GM20000 (cell line): ENCODE results near the gene NR2C1.

Source experiments
- DNase-seq: peaks from one replicate; pipeline ENCODE4 v3.0.0; 2012; ENCODE audit warnings: low spot score
- TF ChIP-seq, protein P1 (sequence below): IDR thresholded peaks from 2 replicates; pipeline ENCODE4 v1.5.1; 2012; ENCODE audit warnings: mild to moderate bottlenecking, control low read depth; ENCODE audit errors: extremely low read depth, missing control alignments

NR2C1 gene

DNA sequence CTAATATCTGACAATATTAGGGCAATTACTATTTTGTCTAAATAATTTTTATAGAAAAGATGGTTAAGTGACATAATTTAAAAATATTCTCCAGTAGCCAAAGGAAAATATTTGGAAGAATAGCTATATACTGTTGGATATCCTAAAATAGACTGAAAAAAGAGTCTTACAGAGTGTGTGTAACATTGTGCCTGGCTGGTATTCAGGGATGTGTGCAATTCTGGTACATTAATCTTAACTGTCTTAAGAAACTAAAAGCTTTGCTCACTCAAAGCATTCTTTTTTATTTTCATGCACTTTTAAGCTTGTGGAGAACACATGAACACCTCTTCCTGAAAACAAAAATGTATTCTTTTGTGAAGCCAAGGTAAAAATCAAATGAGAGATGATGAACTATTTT lies 10.1 kb upstream of the NR2C1 start:
- DNase-seq = no peak
- TF ChIP-seq, protein P1, sequence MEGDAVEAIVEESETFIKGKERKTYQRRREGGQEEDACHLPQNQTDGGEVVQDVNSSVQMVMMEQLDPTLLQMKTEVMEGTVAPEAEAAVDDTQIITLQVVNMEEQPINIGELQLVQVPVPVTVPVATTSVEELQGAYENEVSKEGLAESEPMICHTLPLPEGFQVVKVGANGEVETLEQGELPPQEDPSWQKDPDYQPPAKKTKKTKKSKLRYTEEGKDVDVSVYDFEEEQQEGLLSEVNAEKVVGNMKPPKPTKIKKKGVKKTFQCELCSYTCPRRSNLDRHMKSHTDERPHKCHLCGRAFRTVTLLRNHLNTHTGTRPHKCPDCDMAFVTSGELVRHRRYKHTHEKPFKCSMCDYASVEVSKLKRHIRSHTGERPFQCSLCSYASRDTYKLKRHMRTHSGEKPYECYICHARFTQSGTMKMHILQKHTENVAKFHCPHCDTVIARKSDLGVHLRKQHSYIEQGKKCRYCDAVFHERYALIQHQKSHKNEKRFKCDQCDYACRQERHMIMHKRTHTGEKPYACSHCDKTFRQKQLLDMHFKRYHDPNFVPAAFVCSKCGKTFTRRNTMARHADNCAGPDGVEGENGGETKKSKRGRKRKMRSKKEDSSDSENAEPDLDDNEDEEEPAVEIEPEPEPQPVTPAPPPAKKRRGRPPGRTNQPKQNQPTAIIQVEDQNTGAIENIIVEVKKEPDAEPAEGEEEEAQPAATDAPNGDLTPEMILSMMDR = no peak

DNA sequence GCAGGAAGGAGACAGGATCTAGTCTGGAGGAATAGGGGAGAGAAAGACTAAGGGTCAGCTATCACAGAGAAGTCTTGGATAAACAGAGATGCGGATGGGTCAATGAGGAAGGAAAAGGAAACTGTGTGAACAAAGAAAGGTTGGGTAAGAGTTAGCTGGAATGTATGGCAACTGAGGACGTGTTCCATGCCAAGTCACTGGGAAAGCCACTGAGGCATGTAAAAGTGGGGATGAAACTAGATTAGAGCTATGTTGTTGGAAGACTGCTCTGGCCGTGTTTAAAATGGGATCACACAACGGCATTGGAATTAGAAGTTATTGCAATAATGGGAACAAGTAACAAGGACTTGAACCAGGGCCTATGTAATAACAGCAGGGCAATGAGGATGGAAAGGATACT lies 3.9 kb upstream of the NR2C1 start:
- no peak for DNase-seq
- TF ChIP-seq, protein P1 = no peak

DNA sequence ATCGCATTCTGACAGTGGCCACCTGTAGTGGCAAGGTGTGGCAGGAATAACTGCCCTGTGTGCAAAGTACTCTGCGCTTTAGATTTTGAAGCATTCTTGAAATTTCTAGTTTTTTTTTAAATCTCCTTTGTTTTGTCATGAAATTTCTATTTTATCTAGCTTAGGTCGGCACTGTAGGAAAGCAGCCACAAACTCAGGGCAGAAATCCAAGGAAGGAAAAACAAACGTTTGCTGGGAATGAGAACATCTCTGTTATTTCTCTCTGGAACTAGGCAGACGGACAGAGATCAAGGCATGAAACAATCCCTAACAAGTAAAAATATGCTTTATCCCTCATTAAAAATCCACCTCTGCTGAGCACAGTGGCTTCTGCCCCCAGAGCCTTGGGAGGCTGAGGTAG lies 1.3 kb upstream of the NR2C1 start:
- TF ChIP-seq, protein P1 = no peak
- DNase-seq = no peak

DNA sequence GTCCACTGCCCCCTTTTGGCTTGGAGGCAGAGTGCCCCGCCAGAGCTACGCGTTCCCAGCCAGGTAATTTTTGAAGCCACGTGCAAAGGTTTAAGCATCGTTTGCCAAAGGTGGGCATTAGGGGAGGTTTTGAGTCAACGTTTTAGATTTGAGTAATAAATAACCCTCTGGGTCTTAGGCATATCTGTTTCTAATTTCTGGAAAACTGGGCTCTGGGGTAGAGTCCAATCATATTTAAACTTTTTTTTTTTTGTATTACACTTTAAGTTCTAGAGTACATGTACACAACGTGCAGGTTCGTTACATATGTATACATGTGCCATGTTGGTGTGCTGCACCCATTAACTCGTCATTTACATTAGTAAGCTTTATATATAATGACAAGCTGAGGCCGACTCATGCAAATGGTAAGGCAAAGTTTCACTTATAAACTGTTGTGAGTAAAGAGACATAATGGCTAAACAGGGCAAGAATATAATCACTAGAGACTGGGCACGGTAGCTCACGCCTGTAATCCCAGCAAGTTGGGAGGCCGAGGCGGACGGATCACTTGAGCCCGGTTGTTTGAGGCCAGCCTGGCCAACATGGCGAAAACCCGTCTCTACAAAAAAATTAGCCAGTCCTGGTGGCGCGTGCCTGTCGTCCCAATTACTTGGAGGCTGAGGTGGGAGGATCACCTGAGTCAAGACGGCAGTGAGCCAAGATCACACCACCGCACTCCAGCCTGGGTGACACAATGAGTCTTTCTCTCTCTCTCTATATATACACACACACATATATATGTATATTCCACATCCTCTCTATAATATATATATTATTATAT lies 491 bp upstream of the NR2C1 start:
- TF ChIP-seq, protein P1 = peak; percentile 86
- DNase-seq = no peak

DNA sequence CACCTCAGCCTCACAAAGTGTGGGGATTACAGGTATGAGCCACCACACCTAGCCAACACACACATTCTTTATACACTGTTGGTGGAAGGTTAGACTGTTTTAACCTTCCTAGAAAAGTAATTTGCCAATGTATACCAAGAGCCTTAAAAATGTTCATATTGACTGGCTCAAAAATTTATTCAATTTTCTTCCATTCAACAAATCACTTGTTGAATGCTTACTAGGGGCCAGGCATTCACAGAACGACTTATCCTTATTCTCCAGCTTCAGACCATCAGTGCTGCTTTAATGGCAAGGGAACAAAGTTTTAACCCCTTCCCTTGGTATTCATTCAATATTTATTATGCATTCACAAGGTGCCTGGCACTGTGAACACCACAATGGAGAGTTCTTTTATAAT lies 3.0 kb downstream of the NR2C1 start:
- TF ChIP-seq, protein P1 = no peak
- DNase-seq = no peak

DNA sequence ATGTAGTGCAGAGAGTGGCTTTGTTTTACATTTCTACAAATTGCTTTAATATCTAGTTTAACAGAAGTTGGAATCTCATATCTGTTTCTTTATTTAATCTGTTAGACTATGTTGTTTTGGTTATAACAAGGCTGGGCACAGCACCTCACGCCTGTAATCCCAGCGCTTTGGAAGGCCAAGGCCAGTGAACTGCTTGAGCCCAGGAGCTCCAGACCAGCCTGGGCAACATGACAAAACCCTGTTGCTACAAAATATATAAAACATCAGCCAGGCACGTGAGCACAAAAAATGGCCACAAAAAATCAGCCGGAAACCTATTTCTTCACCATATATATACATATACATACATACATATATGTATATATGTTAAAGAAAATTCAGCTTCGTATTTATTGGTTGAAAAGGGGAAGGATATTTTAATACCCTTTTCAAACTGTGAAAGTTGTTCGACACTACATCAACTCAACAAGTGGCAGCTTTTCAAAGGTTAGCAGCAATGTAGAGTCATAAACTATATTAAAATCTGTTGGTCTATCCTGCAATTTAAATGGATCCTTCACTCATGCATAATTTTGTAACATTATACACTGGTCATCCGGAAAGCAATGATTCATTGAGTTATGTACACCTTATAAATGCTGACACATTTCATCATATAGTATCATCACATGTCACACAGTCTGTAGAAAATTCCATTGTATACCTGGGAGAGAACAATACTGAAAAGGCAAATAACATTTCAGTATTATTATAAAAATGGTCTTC lies 7.1 kb downstream of the NR2C1 start:
- TF ChIP-seq, protein P1 = no peak
- DNase-seq = no peak

DNA sequence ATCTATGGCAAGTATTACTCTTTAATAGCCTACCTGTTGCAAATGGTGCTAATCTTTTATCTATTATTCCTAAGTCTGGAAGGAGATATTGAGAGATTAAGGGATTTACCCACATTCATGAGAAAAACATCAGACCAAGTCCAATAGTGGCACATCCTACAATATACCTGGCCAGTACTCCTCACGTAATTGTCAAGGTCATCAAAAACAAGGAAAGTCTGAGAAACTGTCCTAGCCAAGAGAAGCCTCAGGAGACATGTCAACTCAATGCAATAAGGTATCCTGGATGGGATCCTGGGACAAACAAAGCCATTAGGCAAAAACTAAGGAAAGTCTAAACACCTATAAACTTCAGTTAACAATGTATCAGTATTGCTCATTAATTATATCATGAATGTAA lies 12.5 kb downstream of the NR2C1 start:
- TF ChIP-seq, protein P1 = no peak
- DNase-seq = no peak
